Measurements from ENCODE around the gene A3GALT2. TPM values are rescaled to one million over a fixed set of nuclear protein-coding genes. Genes with fewer than 3 reads are reported as not detected.

Gene A3GALT2
- total RNA-seq, 2 experiments from 2014 or later = not detected

GRCh38 chr1:33286451-33287185, 34.3 kb downstream of the A3GALT2 start:
- CTCF ChIA-PET (ENCODE audit: unreplicated experiment) = no interaction called here
- H3K4me1 ChIP-seq (ENCODE audit: insufficient read depth, low read length, poor library complexity, severe bottlenecking) = no peaks in the 10 kb centered on the region
- POLR2A ChIA-PET = no interaction called here
- no peak overlapping the region for H2AFZ ChIP-seq (ENCODE audit: low read length)
- H3K4me3 ChIP-seq (ENCODE audit: low read depth, low read length, poor library complexity, severe bottlenecking) = no peak overlapping the region
- peaks cover 1% of the 10 kb centered on the region for H3K36me3 ChIP-seq (ENCODE audit: insufficient read depth, low read length)
- no peak for DNase-seq (ENCODE audit: low spot score)
- H3K9me2 ChIP-seq (ENCODE audit: insufficient read depth, low read length) = no peaks in the 10 kb centered on the region
- BruUV-seq (replicated peaks) = no TSS peak
- intact Hi-C loops (cut with micrococcal nuclease; ENCODE audit: unreplicated experiment) = no loop called here
- no peaks in the 10 kb centered on the region for H4K20me1 ChIP-seq (ENCODE audit: insufficient read depth, low read length)
- H3K27ac ChIP-seq (ENCODE audit: low read depth, low read length, poor library complexity, severe bottlenecking) = no peak overlapping the region
- H3K9me3 ChIP-seq (ENCODE audit: low read length) = no peaks in the 10 kb centered on the region
- H3K4me2 ChIP-seq (ENCODE audit: low read length) = no peak overlapping the region
- TF ChIP-seq EZH2phosphoT487 (IDR thresholded peaks at IDR 0.05; ENCODE audit: borderline replicate concordance, low read depth, low read length) (no peak), CTCF (conservative IDR thresholded peaks at IDR 0.05; ENCODE audit: low read length) (no peak)
- H3K79me2 ChIP-seq (ENCODE audit: insufficient read depth, low read depth, low read length) = no peaks in the 10 kb centered on the region

GRCh38 chr1:33284049-33284448, 36.8 kb downstream of the A3GALT2 start:
- peaks cover 5% of the 10 kb centered on the region; the same call in 1 of the 2 replicates for H3K36me3 ChIP-seq (ENCODE audit: insufficient read depth, low read length)
- H3K79me2 ChIP-seq (ENCODE audit: insufficient read depth, low read depth, low read length) = no peaks in the 10 kb centered on the region
- ChIA-PET POLR2A (no interaction called here), CTCF (ENCODE audit: unreplicated experiment) (no interaction called here)
- TF ChIP-seq CTCF (conservative IDR thresholded peaks at IDR 0.05; ENCODE audit: low read length) (no peak), EZH2phosphoT487 (IDR thresholded peaks at IDR 0.05; ENCODE audit: borderline replicate concordance, low read depth, low read length) (no peak)
- no peak overlapping the region for H3K27ac ChIP-seq (ENCODE audit: low read depth, low read length, poor library complexity, severe bottlenecking)
- no peaks in the 10 kb centered on the region for H3K4me1 ChIP-seq (ENCODE audit: insufficient read depth, low read length, poor library complexity, severe bottlenecking)
- no peak overlapping the region for H3K4me3 ChIP-seq (ENCODE audit: low read depth, low read length, poor library complexity, severe bottlenecking)
- no peak overlapping the region for H2AFZ ChIP-seq (ENCODE audit: low read length)
- no peak overlapping the region for H3K4me2 ChIP-seq (ENCODE audit: low read length)
- no peaks in the 10 kb centered on the region for H3K9me3 ChIP-seq (ENCODE audit: low read length)
- H4K20me1 ChIP-seq (ENCODE audit: insufficient read depth, low read length) = no peaks in the 10 kb centered on the region
- no peaks in the 10 kb centered on the region for H3K9me2 ChIP-seq (ENCODE audit: insufficient read depth, low read length)
- DNase-seq (ENCODE audit: low spot score) = no peak
- BruUV-seq (replicated peaks) = no TSS peak
- intact Hi-C loops (cut with micrococcal nuclease; ENCODE audit: unreplicated experiment) = no loop called here

GRCh38 chr1:33282791-33283190, 38.1 kb downstream of the A3GALT2 start:
- H3K4me1 ChIP-seq (ENCODE audit: insufficient read depth, low read length, poor library complexity, severe bottlenecking) = no peaks in the 10 kb centered on the region
- H3K9me3 ChIP-seq (ENCODE audit: low read length) = no peaks in the 10 kb centered on the region
- H2AFZ ChIP-seq (ENCODE audit: low read length) = no peak overlapping the region
- H3K4me3 ChIP-seq (ENCODE audit: low read depth, low read length, poor library complexity, severe bottlenecking) = no peak overlapping the region
- CTCF ChIA-PET (ENCODE audit: unreplicated experiment) = no interaction called here
- no peaks in the 10 kb centered on the region for H4K20me1 ChIP-seq (ENCODE audit: insufficient read depth, low read length)
- peaks cover 5% of the 10 kb centered on the region; the same call in 1 of the 2 replicates for H3K36me3 ChIP-seq (ENCODE audit: insufficient read depth, low read length)
- intact Hi-C loops (cut with micrococcal nuclease; ENCODE audit: unreplicated experiment) = no loop called here
- no peak for TF ChIP-seq CTCF (conservative IDR thresholded peaks at IDR 0.05; ENCODE audit: low read length)
- no peak for TF ChIP-seq EZH2phosphoT487 (IDR thresholded peaks at IDR 0.05; ENCODE audit: borderline replicate concordance, low read depth, low read length)
- no peak overlapping the region for H3K4me2 ChIP-seq (ENCODE audit: low read length)
- no peaks in the 10 kb centered on the region for H3K9me2 ChIP-seq (ENCODE audit: insufficient read depth, low read length)
- H3K79me2 ChIP-seq (ENCODE audit: insufficient read depth, low read depth, low read length) = no peaks in the 10 kb centered on the region
- BruUV-seq (replicated peaks) = no TSS peak
- POLR2A ChIA-PET = no interaction called here
- no peak overlapping the region for H3K27ac ChIP-seq (ENCODE audit: low read depth, low read length, poor library complexity, severe bottlenecking)
- DNase-seq (ENCODE audit: low spot score) = no peak
